Measurements from ENCODE around the gene IRAK1.

GRCh38 chrX:153968255-153968654, 51.4 kb downstream of the IRAK1 start:
- TF ChIP-seq CTCF (IDR thresholded peaks at IDR 0.05) (no peak), POLR2A (IDR thresholded peaks at IDR 0.05) (no peak)
